Measurements from ENCODE around the gene PIGQ. TPM values are rescaled to one million over a fixed set of nuclear protein-coding genes. Genes with fewer than 3 reads are reported as not detected.
A peak's percentile ranks its signal among the peaks of the same experiment; 100 is the strongest.

PIGQ gene
- total RNA-seq = 10 to 100 TPM; 15.9 to 24.0 (median 20.4) TPM

- no peaks in the 10 kb centered on the region for H3K9me3 ChIP-seq
- H3K36me3 ChIP-seq = peaks cover 6 to 22% (median 6%) of the 10 kb centered on the region in 3 donors
- DNase-seq = no peak
- intact Hi-C loops (cut with DNase I) = no loop called here
- H3K4me3 ChIP-seq = peak within 1 kb of the TSS; percentile 74 to 97 (median 86)
- H3K27ac ChIP-seq = peak within 1 kb of the TSS; percentile 79 to 86 (median 84)
- 11% methylated on average over 3 of the region's 87 CpGs; no CpG with 5 or more reads in 1 of the 2 donors for WGBS, 2 donors
- peak in 2 of 4 donors; percentile 11 to 17 for TF ChIP-seq POLR2A (IDR thresholded peaks at IDR 0.05)
- TF ChIP-seq CTCF (IDR thresholded peaks at IDR 0.05) = no peak
- H3K27me3 ChIP-seq = peaks cover 0 to 10% (median 0%) of the 10 kb centered on the region in 4 donors
- H3K4me1 ChIP-seq = peaks cover 31 to 67% (median 40%) of the 10 kb centered on the region in 3 donors
Observed at GRCh38 chr16:569445-570254, at the start of gene PIGQ. PIGQ (plus strand) TSS chr16:569968; CDS start chr16:574075, 4,107 bp downstream.

GRCh38 chr16:520847-521246 lies 48.9 kb upstream of the PIGQ start:
- 80 to 100% methylated on average over 3 to 4 of the region's 13 CpGs for WGBS, 2 donors

GRCh38 chr16:521381-522210 lies 48.2 kb upstream of the PIGQ start:
- Histone ChIP-seq H3K36me3 (peaks cover 0 to 36% (median 0%) of the 10 kb centered on the region in 3 donors), H3K27me3 (no peaks in the 10 kb centered on the region), H3K27ac (peak overlapping the region in 1 of 4 donors; percentile 9), H3K4me3 (no peak overlapping the region), H3K9me3 (no peaks in the 10 kb centered on the region), H3K4me1 (peaks cover 23 to 44% (median 24%) of the 10 kb centered on the region in 3 donors)
- peak in 5 of 6 experiments; percentile 31 to 60 (median 38) for TF ChIP-seq CTCF (IDR thresholded peaks at IDR 0.05)
- no peak for TF ChIP-seq POLR2A (IDR thresholded peaks at IDR 0.05)
- WGBS, 2 donors = 60 to 64% methylated on average over 7 to 21 of the region's 34 CpGs
- no peak for DNase-seq
- intact Hi-C loops (cut with DNase I) = no loop called here

More at GRCh38 chr16:520847-521246, 48.9 kb upstream of the PIGQ start:
- no peaks in the 10 kb centered on the region for H3K27me3 ChIP-seq
- intact Hi-C loops (cut with DNase I) = no loop called here
- H3K36me3 ChIP-seq = peaks cover 0 to 44% (median 0%) of the 10 kb centered on the region in 3 donors
- H3K9me3 ChIP-seq = no peaks in the 10 kb centered on the region
- TF ChIP-seq CTCF (IDR thresholded peaks at IDR 0.05) (no peak), POLR2A (IDR thresholded peaks at IDR 0.05) (no peak)
- no peak for DNase-seq
- H3K4me1 ChIP-seq = peaks cover 15 to 37% (median 17%) of the 10 kb centered on the region in 3 donors
- no peak overlapping the region for H3K4me3 ChIP-seq
- H3K27ac ChIP-seq = no peak overlapping the region

GRCh38 chr16:522320-523096 lies 47.3 kb upstream of the PIGQ start:
- DNase-seq = no peak
- Histone ChIP-seq H3K4me1 (peaks cover 24 to 49% (median 25%) of the 10 kb centered on the region in 3 donors), H3K27ac (no peak overlapping the region), H3K36me3 (peaks cover 0 to 27% (median 0%) of the 10 kb centered on the region in 3 donors), H3K4me3 (no peak overlapping the region), H3K9me3 (no peaks in the 10 kb centered on the region), H3K27me3 (no peaks in the 10 kb centered on the region)
- intact Hi-C loops (cut with DNase I) = no loop called here
- TF ChIP-seq CTCF (IDR thresholded peaks at IDR 0.05) (no peak), POLR2A (IDR thresholded peaks at IDR 0.05) (no peak)
- WGBS, 2 donors = 62 to 85% methylated on average over 8 to 13 of the region's 23 CpGs
